ENCODE results near the gene DPH7.
A peak's percentile ranks its signal among the peaks of the same experiment; 100 is the strongest.
"Not testable (repeated sequence)": the region's sequence is repeated elsewhere in the genome, so short reads cannot be mapped to it uniquely, and the experiment has no call there.

Gene DPH7

GRCh38 chr9:137612741-137613142 is 34.0 kb upstream of the DPH7 start:
- DNase-seq (no peak), ATAC-seq (no peak)
- H3K4me1 Mint-ChIP-seq, result peaks cover 28% of the 10 kb centered on the region
- peaks cover 6% of the 10 kb centered on the region for H3K36me3 Mint-ChIP-seq (ENCODE audit: low read depth)
- no peak overlapping the region for H3K4me3 Mint-ChIP-seq
- no peak overlapping the region for H3K27ac Mint-ChIP-seq
- H3K9me3 Mint-ChIP-seq, result no peaks in the 10 kb centered on the region
- no peaks in the 10 kb centered on the region for H3K27me3 Mint-ChIP-seq

- no peak overlapping the region for H3K4me3 Mint-ChIP-seq
- DNase-seq (peak; percentile 34), ATAC-seq (peak; percentile 58)
- H3K36me3 Mint-ChIP-seq (ENCODE audit: low read depth), result peaks cover 3% of the 10 kb centered on the region
- H3K9me3 Mint-ChIP-seq, result no peaks in the 10 kb centered on the region
- peaks cover 28% of the 10 kb centered on the region for H3K4me1 Mint-ChIP-seq
- peak overlapping the region; percentile 37 for H3K27ac Mint-ChIP-seq
- H3K27me3 Mint-ChIP-seq, result no peaks in the 10 kb centered on the region
Measured at GRCh38 chr9:137611623-137612609, 33.2 kb upstream of the DPH7 start.

GRCh38 chr9:137610944-137611343 is 32.2 kb upstream of the DPH7 start:
- no peak for ATAC-seq
- peaks cover 28% of the 10 kb centered on the region for H3K4me1 Mint-ChIP-seq
- no peaks in the 10 kb centered on the region for H3K9me3 Mint-ChIP-seq
- peak overlapping the region; percentile 37 for H3K27ac Mint-ChIP-seq
- H3K4me3 Mint-ChIP-seq, result no peak overlapping the region
- DNase-seq, result no peak
- H3K27me3 Mint-ChIP-seq, result no peaks in the 10 kb centered on the region
- H3K36me3 Mint-ChIP-seq (ENCODE audit: low read depth), result peaks cover 3% of the 10 kb centered on the region

GRCh38 chr9:137607141-137607857 is 28.6 kb upstream of the DPH7 start:
- peaks cover 27% of the 10 kb centered on the region for H3K4me1 Mint-ChIP-seq
- no peak for ATAC-seq
- H3K27me3 Mint-ChIP-seq, result no peaks in the 10 kb centered on the region
- peak overlapping the region; percentile 81 for H3K4me3 Mint-ChIP-seq
- no peaks in the 10 kb centered on the region for H3K36me3 Mint-ChIP-seq (ENCODE audit: low read depth)
- no peaks in the 10 kb centered on the region for H3K9me3 Mint-ChIP-seq
- peak overlapping the region; percentile 67 for H3K27ac Mint-ChIP-seq
- no peak for DNase-seq

GRCh38 chr9:137606734-137607138 is 28.0 kb upstream of the DPH7 start:
- peak overlapping the region; percentile 67 for H3K27ac Mint-ChIP-seq

GRCh38 chr9:137606005-137606621 is 27.4 kb upstream of the DPH7 start:
- Mint-ChIP-seq H3K9me3 (no peaks in the 10 kb centered on the region), H3K27me3 (no peaks in the 10 kb centered on the region), H3K4me1 (peaks cover 16% of the 10 kb centered on the region), H3K27ac (peak overlapping the region; percentile 67), H3K4me3 (peak overlapping the region; percentile 81), H3K36me3 (ENCODE audit: low read depth) (no peaks in the 10 kb centered on the region)
- DNase-seq, result no peak
- peak; percentile 1 for ATAC-seq

More at GRCh38 chr9:137606734-137607138, 28.0 kb upstream of the DPH7 start:
- DNase-seq, result no peak
- H3K27me3 Mint-ChIP-seq, result no peaks in the 10 kb centered on the region
- peak overlapping the region; percentile 81 for H3K4me3 Mint-ChIP-seq
- H3K36me3 Mint-ChIP-seq (ENCODE audit: low read depth), result no peaks in the 10 kb centered on the region
- H3K9me3 Mint-ChIP-seq, result no peaks in the 10 kb centered on the region
- peaks cover 22% of the 10 kb centered on the region for H3K4me1 Mint-ChIP-seq
- ATAC-seq, result no peak

GRCh38 chr9:137605121-137606004 is 26.6 kb upstream of the DPH7 start, which contains the start of gene ARRDC1:
ARRDC1 (plus strand) TSS chr9:137605686; CDS start chr9:137605718, 32 bp downstream.
- Mint-ChIP-seq H3K27ac (peak within 1 kb of the TSS; percentile 67), H3K36me3 (ENCODE audit: low read depth) (no peaks in the 10 kb centered on the region), H3K4me1 (peaks cover 15% of the 10 kb centered on the region), H3K27me3 (no peaks in the 10 kb centered on the region), H3K9me3 (no peaks in the 10 kb centered on the region), H3K4me3 (peak within 1 kb of the TSS; percentile 81)
- ATAC-seq, result peak; percentile 94
- DNase-seq, result peak; percentile 89

GRCh38 chr9:137604345-137605086 is 25.8 kb upstream of the DPH7 start:
- no peaks in the 10 kb centered on the region for H3K27me3 Mint-ChIP-seq
- H3K27ac Mint-ChIP-seq, result no peak overlapping the region
- H3K4me1 Mint-ChIP-seq, result peaks cover 15% of the 10 kb centered on the region
- H3K4me3 Mint-ChIP-seq, result peak overlapping the region; percentile 21
- H3K9me3 Mint-ChIP-seq, result no peaks in the 10 kb centered on the region
- ATAC-seq, result no peak
- H3K36me3 Mint-ChIP-seq (ENCODE audit: low read depth), result no peaks in the 10 kb centered on the region
- DNase-seq, result no peak

GRCh38 chr9:137603879-137604278 is 25.2 kb upstream of the DPH7 start:
- Mint-ChIP-seq H3K4me1 (peaks cover 15% of the 10 kb centered on the region), H3K27ac (no peak overlapping the region), H3K36me3 (ENCODE audit: low read depth) (no peaks in the 10 kb centered on the region), H3K9me3 (no peaks in the 10 kb centered on the region), H3K27me3 (no peaks in the 10 kb centered on the region), H3K4me3 (peak overlapping the region; percentile 21)
- ATAC-seq (no peak), DNase-seq (no peak)

- Mint-ChIP-seq H3K9me3 (no peaks in the 10 kb centered on the region), H3K27ac (no peak overlapping the region), H3K36me3 (ENCODE audit: low read depth) (no peaks in the 10 kb centered on the region), H3K4me1 (peaks cover 11% of the 10 kb centered on the region), H3K4me3 (no peak overlapping the region), H3K27me3 (no peaks in the 10 kb centered on the region)
- ATAC-seq, result no peak
- DNase-seq, result no peak
Measured at GRCh38 chr9:137602661-137603060, 23.9 kb upstream of the DPH7 start.

- Mint-ChIP-seq H3K27me3 (no peaks in the 10 kb centered on the region), H3K36me3 (ENCODE audit: low read depth) (no peaks in the 10 kb centered on the region), H3K9me3 (no peaks in the 10 kb centered on the region), H3K4me1 (no peaks in the 10 kb centered on the region), H3K4me3 (no peak overlapping the region), H3K27ac (no peak overlapping the region)
- no peak for ATAC-seq
- no peak for DNase-seq
Measured at GRCh38 chr9:137598943-137599342, 20.2 kb upstream of the DPH7 start.

GRCh38 chr9:137596577-137596976 is 17.9 kb upstream of the DPH7 start:
- not testable (repeated sequence) for ATAC-seq; H3K4me3 Mint-ChIP-seq; H3K9me3 Mint-ChIP-seq; H3K4me1 Mint-ChIP-seq; DNase-seq; H3K27ac Mint-ChIP-seq; H3K27me3 Mint-ChIP-seq; H3K36me3 Mint-ChIP-seq (ENCODE audit: low read depth)

GRCh38 chr9:137593176-137593575 is 14.5 kb upstream of the DPH7 start:
- no peaks in the 10 kb centered on the region for H3K9me3 Mint-ChIP-seq
- no peak overlapping the region for H3K4me3 Mint-ChIP-seq
- peaks cover 18% of the 10 kb centered on the region for H3K4me1 Mint-ChIP-seq

More at GRCh38 chr9:137593176-137593575, 14.5 kb upstream of the DPH7 start:
- Mint-ChIP-seq H3K27ac (no peak overlapping the region), H3K27me3 (no peaks in the 10 kb centered on the region), H3K36me3 (ENCODE audit: low read depth) (peaks cover 3% of the 10 kb centered on the region)
- ATAC-seq (no peak), DNase-seq (no peak)

Data from activated naive CD8-positive, alpha-beta T cell treated with anti-CD3 and anti-CD28 coated beads, Interleukin-2, amount 50 U/mL, for 24 hours (primary cell).